Sigmoid colon (tissue), 4 donors: ENCODE results near the gene ZBTB38.

ENCODE experiments used
- EP300 ChIP-seq, 4 donors: sonication (generic); formaldehyde crosslinking; IDR thresholded peaks; one replicate each; pipeline ENCODE4 v1.6.1; 2017; ENCODE audit warnings: antibody characterized with exemption in 4 of 4
- POLR2AphosphoS5 ChIP-seq, 4 donors: sonication (generic); formaldehyde crosslinking; IDR thresholded peaks; one replicate each; pipeline ENCODE4 v1.6.1; 2017; ENCODE audit warnings: antibody characterized with exemption in 4 of 4
- TF ChIP-seq, protein P1 (sequence below), 4 experiments: fragments of 450-650 bp in 3 of 4; fragments of 200-600 bp in 1 of 4; IDR thresholded peaks; one replicate each; pipeline ENCODE4 v1.5.1; 2016 to 2019; ENCODE audit warnings: antibody characterized with exemption in 4 of 4, mild to moderate bottlenecking in 3 of 4, moderate library complexity in 2 of 4

DNA sequence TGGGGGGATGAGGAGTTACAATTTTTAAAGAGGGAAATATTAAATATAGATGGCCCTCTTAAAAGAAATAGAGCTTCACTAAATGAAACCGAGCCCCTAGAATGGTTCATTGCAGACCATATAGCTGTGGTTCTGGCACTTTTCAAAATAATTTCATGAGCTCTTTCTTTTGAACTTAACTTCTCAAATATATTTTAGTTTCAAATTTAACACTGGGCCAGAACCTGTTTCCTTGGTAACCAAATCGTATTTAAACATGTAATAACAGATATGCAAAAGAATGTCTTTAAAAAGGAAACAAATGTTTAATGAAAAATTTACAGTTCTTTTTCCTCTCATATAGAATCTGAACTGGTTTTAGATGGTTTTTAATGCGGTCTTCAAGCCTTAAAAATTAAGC lies 20.1 kb downstream of the ZBTB38 start:
- TF ChIP-seq, protein P1, sequence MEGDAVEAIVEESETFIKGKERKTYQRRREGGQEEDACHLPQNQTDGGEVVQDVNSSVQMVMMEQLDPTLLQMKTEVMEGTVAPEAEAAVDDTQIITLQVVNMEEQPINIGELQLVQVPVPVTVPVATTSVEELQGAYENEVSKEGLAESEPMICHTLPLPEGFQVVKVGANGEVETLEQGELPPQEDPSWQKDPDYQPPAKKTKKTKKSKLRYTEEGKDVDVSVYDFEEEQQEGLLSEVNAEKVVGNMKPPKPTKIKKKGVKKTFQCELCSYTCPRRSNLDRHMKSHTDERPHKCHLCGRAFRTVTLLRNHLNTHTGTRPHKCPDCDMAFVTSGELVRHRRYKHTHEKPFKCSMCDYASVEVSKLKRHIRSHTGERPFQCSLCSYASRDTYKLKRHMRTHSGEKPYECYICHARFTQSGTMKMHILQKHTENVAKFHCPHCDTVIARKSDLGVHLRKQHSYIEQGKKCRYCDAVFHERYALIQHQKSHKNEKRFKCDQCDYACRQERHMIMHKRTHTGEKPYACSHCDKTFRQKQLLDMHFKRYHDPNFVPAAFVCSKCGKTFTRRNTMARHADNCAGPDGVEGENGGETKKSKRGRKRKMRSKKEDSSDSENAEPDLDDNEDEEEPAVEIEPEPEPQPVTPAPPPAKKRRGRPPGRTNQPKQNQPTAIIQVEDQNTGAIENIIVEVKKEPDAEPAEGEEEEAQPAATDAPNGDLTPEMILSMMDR (IDR thresholded peaks at IDR 0.05), result no peak
- no peak for TF ChIP-seq EP300 (IDR thresholded peaks at IDR 0.05)
- no peak for TF ChIP-seq POLR2AphosphoS5 (IDR thresholded peaks at IDR 0.05)
